Effector memory CD4-positive, alpha-beta T cell (primary cell): ENCODE data around the gene PGP.

Source experiments
- DNase-seq, 3 donors: peaks; one replicate each; pipeline ENCODE4 v3.0.0-alpha.2; 2020
- H3K27ac ChIP-seq: 2 replicates; pipeline ENCODE4 v1.7.0; 2013; ENCODE audit warnings: mild to moderate bottlenecking, low read length, moderate library complexity; ENCODE audit not compliant: insufficient read depth, poor library complexity, severe bottlenecking
- H3K27me3 ChIP-seq: replicated peaks from 2 replicates; pipeline ENCODE4 v1.7.0; 2013; ENCODE audit warnings: mild to moderate bottlenecking, low read length; ENCODE audit not compliant: insufficient read depth, control insufficient read depth, poor library complexity, severe bottlenecking
- H3K36me3 ChIP-seq: 2 replicates; pipeline ENCODE4 v1.7.0; 2013; ENCODE audit warnings: mild to moderate bottlenecking, low read length, moderate library complexity; ENCODE audit not compliant: control insufficient read depth, insufficient read depth
- H3K4me1 ChIP-seq: 2 replicates; pipeline ENCODE4 v1.7.0; 2013; ENCODE audit warnings: low read length, mild to moderate bottlenecking; ENCODE audit not compliant: control insufficient read depth, insufficient read depth, poor library complexity, severe bottlenecking
- H3K4me3 ChIP-seq: 2 replicates; pipeline ENCODE4 v1.7.0; 2013; ENCODE audit warnings: low read length, low read depth, mild to moderate bottlenecking; ENCODE audit not compliant: insufficient read depth, poor library complexity, severe bottlenecking
- H3K9me3 ChIP-seq: 2 replicates; pipeline ENCODE4 v1.7.0; 2013; ENCODE audit warnings: mild to moderate bottlenecking, low read length, moderate library complexity; ENCODE audit not compliant: control insufficient read depth

The PGP gene

DNA sequence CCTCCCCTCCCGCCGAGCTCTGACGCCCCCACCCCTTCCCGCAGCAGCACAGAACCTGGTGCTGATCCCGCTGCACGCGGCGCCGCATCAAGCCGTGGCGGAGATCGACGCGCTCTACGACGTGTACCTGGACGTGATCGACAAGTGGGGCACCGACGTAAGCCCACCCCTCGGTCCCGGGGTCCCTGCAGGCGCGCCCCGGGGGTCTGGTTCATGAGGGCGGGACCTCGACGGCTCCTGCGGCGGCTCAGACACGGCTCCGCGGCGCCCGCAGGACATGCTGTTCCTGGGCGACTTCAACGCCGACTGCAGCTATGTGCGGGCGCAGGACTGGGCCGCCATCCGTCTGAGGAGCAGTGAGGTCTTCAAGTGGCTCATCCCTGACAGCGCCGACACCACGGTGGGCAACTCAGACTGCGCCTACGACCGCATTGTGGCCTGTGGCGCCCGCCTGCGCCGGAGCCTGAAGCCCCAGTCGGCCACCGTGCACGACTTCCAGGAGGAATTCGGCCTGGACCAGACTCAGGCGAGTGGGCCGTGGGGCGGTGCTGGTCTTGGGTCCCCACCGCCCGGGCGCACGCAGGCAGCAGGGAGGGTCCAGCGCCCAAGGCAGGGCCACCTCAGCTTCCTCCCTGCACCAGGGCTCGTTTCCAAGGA lies 23.0 kb upstream of the PGP start:
- DNase-seq, result no peak
- Histone ChIP-seq H3K36me3 (peaks cover 29% of the 10 kb centered on the region), H3K4me1 (peaks cover 11% of the 10 kb centered on the region), H3K9me3 (no peaks in the 10 kb centered on the region), H3K27ac (no peak overlapping the region), H3K27me3 (peaks cover 7% of the 10 kb centered on the region), H3K4me3 (no peak overlapping the region)

GRCh38 chr16:2237102-2237482 lies 22.5 kb upstream of the PGP start:
- Histone ChIP-seq H3K27me3 (peaks cover 7% of the 10 kb centered on the region), H3K4me3 (no peak overlapping the region), H3K4me1 (peaks cover 11% of the 10 kb centered on the region), H3K36me3 (peaks cover 34% of the 10 kb centered on the region), H3K9me3 (no peaks in the 10 kb centered on the region), H3K27ac (no peak overlapping the region)
- no peak for DNase-seq

DNA sequence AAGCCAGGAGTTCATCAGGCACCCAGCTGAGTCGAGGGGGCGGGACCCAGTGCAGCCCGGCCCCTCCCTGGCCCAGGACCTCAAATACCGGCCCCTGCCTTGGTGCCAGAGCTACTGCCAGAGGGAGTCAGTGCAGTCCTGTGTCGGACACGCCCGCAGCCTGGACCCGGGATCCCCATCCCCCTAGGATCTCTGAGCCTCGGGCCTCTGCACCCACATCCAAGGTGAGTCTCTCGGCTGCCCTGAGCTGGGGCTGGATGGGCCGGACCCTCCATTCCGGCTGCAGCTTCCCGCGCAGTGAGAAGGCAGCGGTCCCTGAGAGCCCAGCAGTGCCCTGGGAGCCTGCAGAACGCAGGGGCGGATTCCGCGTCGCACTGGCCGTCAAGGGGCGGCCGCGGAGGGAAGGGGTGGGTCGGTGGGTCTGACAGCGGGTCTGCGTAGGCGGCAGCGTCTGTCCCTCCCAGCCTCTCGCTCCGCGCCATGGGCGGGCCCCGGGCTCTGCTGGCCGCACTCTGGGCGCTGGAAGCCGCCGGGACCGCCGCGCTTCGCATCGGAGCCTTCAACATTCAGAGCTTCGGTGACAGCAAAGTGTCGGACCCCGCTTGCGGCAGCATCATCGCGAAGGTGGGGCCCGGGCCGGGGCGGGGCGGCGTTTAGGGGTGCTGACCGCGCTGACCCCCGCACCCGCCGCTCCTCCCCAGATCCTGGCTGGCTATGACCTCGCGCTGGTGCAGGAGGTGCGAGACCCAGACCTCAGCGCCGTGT lies 21.9 kb upstream of the PGP start, which contains the start of gene DNASE1L2:
TSS of gene DNASE1L2 (plus strand) at position 108 of the 765 bp plus-strand sequence. CDS start at position 481, 373 bp downstream.
- Histone ChIP-seq H3K36me3 (peaks cover 40% of the 10 kb centered on the region), H3K27me3 (peaks cover 7% of the 10 kb centered on the region), H3K9me3 (no peaks in the 10 kb centered on the region), H3K4me1 (peaks cover 11% of the 10 kb centered on the region), H3K27ac (no peak within 1 kb of the TSS), H3K4me3 (no peak within 1 kb of the TSS)
- no peak for DNase-seq

GRCh38 chr16:2235695-2236336 lies 21.2 kb upstream of the PGP start:
- Histone ChIP-seq H3K4me1 (peaks cover 11% of the 10 kb centered on the region), H3K36me3 (peaks cover 47% of the 10 kb centered on the region), H3K27ac (no peak overlapping the region), H3K9me3 (no peaks in the 10 kb centered on the region), H3K4me3 (no peak overlapping the region), H3K27me3 (peaks cover 7% of the 10 kb centered on the region)
- no peak for DNase-seq

DNA sequence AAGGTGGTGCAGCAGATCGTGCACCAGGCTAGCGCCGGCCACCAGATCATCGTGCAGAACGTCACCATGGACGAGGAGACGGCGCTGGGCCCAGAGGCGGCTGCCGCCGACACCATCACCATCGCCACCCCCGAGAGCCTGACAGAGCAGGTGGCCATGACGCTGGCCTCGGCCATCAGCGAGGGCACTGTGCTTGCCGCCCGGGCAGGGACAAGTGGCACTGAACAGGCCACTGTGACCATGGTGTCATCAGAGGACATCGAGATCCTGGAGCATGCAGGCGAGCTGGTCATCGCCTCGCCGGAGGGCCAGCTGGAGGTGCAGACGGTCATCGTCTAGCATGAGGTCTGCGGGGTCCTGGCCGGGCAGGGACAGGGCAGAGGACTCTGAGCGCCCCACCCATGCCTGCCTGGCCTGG lies 20.6 kb upstream of the PGP start:
- Histone ChIP-seq H3K36me3 (peaks cover 53% of the 10 kb centered on the region), H3K27me3 (peaks cover 7% of the 10 kb centered on the region), H3K9me3 (no peaks in the 10 kb centered on the region), H3K27ac (no peak overlapping the region), H3K4me1 (peaks cover 11% of the 10 kb centered on the region), H3K4me3 (no peak overlapping the region)
- no peak for DNase-seq

DNA sequence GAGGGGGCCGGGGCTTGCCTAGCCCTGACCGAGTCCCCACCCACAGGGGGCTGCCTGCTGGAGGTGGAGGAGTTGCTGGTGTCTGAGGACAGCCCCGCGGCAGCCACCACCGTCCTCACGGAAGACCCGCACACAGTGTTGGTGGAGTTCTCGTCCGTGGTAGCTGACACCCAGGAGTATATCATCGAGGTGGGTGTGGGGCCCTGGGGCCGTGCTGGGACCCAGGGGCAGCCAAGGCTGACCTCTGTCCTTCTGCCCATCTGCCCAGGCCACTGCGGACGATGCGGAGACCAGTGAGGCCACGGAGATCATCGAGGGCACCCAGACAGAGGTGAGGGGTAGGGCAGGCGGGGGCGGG lies 20.2 kb upstream of the PGP start:
- no peak overlapping the region for H3K4me3 ChIP-seq
- H3K4me1 ChIP-seq, result peaks cover 11% of the 10 kb centered on the region
- no peaks in the 10 kb centered on the region for H3K9me3 ChIP-seq
- H3K27me3 ChIP-seq, result peaks cover 7% of the 10 kb centered on the region
- no peak overlapping the region for H3K27ac ChIP-seq
- peaks cover 57% of the 10 kb centered on the region for H3K36me3 ChIP-seq
- no peak for DNase-seq

DNA sequence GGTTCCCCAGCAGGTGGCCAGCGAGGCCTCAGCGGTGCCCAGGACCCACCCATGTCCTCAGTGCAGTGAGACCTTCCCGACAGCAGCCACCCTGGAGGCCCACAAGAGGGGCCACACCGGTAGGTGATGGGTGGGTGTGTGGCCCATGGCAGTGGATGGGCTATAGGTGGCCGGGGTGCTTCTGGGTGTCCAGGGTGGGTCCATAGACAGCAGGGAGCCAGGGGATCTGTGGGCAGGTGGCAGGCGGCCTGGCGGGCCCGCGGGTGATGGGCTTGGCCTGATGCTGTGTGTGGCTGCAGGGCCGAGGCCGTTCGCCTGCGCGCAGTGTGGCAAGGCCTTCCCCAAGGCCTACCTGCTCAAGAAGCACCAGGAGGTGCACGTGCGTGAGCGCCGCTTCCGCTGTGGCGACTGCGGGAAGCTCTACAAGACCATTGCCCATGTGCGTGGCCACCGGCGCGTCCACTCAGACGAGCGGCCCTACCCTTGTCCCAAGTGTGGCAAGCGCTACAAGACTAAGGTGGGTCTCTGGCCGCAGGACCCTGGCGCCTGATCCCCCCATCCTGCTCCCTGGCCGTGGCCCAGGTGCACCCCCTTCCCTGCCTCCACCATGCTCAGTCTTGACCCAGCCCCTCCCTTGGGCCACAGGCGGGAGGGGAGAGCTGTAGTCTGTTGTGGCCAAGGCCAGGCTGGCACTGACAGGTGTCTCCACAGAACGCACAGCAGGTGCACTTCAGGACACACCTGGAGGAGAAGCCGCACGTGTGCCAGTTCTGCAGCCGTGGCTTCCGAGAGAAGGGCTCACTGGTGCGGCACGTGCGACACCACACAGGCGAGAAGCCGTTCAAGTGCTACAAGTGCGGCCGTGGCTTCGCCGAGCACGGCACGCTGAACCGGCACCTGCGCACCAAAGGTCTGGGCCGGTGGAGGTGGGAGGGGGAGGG lies 19.5 kb upstream of the PGP start:
- H3K9me3 ChIP-seq, result no peaks in the 10 kb centered on the region
- H3K4me3 ChIP-seq, result no peak overlapping the region
- peaks cover 64% of the 10 kb centered on the region for H3K36me3 ChIP-seq
- no peak overlapping the region for H3K27ac ChIP-seq
- no peak for DNase-seq
- H3K27me3 ChIP-seq, result peaks cover 7% of the 10 kb centered on the region
- H3K4me1 ChIP-seq, result peaks cover 11% of the 10 kb centered on the region

GRCh38 chr16:2233046-2233775 lies 18.6 kb upstream of the PGP start:
- Histone ChIP-seq H3K27ac (no peak overlapping the region), H3K27me3 (peaks cover 7% of the 10 kb centered on the region), H3K4me3 (no peak overlapping the region), H3K36me3 (peaks cover 73% of the 10 kb centered on the region), H3K4me1 (peaks cover 11% of the 10 kb centered on the region), H3K9me3 (no peaks in the 10 kb centered on the region)
- DNase-seq, result no peak
